NOMO-1 (cell line): Measurements from ENCODE around the gene AGAP1.

Source experiments
- DNase-seq, 2 experiments: peaks; one replicate each; lab custom pipeline; 2025; ENCODE audit not compliant: unreplicated experiment in 2 of 2; lab: John Stamatoyannopoulos, UW

AGAP1 gene

GRCh38 chr2:235658351-235659174, 164.7 kb downstream of the AGAP1 start:
- no peak for DNase-seq

- no peak for DNase-seq
Observed at GRCh38 chr2:235659767-235660322, 166.0 kb downstream of the AGAP1 start.

- no peak for DNase-seq
Observed at GRCh38 chr2:235660484-235661082, 166.7 kb downstream of the AGAP1 start.

GRCh38 chr2:235661167-235661937, 167.5 kb downstream of the AGAP1 start:
- DNase-seq = no peak

- DNase-seq = no peak
Observed at GRCh38 chr2:235661952-235662351, 168.1 kb downstream of the AGAP1 start.

GRCh38 chr2:235663875-235664274, 170.0 kb downstream of the AGAP1 start:
- no peak for DNase-seq

GRCh38 chr2:235665661-235666212, 171.9 kb downstream of the AGAP1 start:
- no peak for DNase-seq

- no peak for DNase-seq
Observed at GRCh38 chr2:235666213-235666781, 172.5 kb downstream of the AGAP1 start.

GRCh38 chr2:235668782-235669181, 174.9 kb downstream of the AGAP1 start:
- DNase-seq = no peak

GRCh38 chr2:235669269-235669831, 175.5 kb downstream of the AGAP1 start:
- DNase-seq = no peak

GRCh38 chr2:235669983-235670962, 176.4 kb downstream of the AGAP1 start:
- DNase-seq = no peak

- no peak for DNase-seq
Observed at GRCh38 chr2:235670974-235671787, 177.3 kb downstream of the AGAP1 start.

- DNase-seq = no peak
Observed at GRCh38 chr2:235672720-235673119, 178.9 kb downstream of the AGAP1 start.

- no peak for DNase-seq
Observed at GRCh38 chr2:235674146-235674545, 180.3 kb downstream of the AGAP1 start.

GRCh38 chr2:235674812-235675211, 181.0 kb downstream of the AGAP1 start:
- no peak for DNase-seq

- no peak for DNase-seq
Observed at GRCh38 chr2:235675678-235676535, 182.1 kb downstream of the AGAP1 start.

GRCh38 chr2:235676536-235676799, 182.6 kb downstream of the AGAP1 start:
- DNase-seq = no peak
